ENCODE data around the gene CORO6.

Gene CORO6

GRCh38 chr17:29612094-29612403, 10.7 kb downstream of the CORO6 start:
- no peak for DNase-seq

GRCh38 chr17:29611351-29612093, 11.2 kb downstream of the CORO6 start:
- DNase-seq: no peak

GRCh38 chr17:29610395-29610794, 12.3 kb downstream of the CORO6 start:
- DNase-seq: no peak

GRCh38 chr17:29608986-29609385, 13.7 kb downstream of the CORO6 start:
- no peak for DNase-seq

GRCh38 chr17:29607557-29608195, 15.0 kb downstream of the CORO6 start:
- no peak for DNase-seq

- DNase-seq: no peak
Measured at GRCh38 chr17:29603109-29603674, 19.5 kb downstream of the CORO6 start.

GRCh38 chr17:29597361-29598172, 25.1 kb downstream of the CORO6 start:
- DNase-seq: no peak

GRCh38 chr17:29596811-29597210, 25.9 kb downstream of the CORO6 start:
- DNase-seq: no peak

- no peak for DNase-seq
Measured at GRCh38 chr17:29595943-29596774, 26.6 kb downstream of the CORO6 start.

- DNase-seq: no peak
Measured at GRCh38 chr17:29595107-29595942, 27.4 kb downstream of the CORO6 start.

GRCh38 chr17:29594519-29595090, 28.1 kb downstream of the CORO6 start:
- no peak for DNase-seq

GRCh38 chr17:29593591-29594518, 28.9 kb downstream of the CORO6 start:
- DNase-seq: peak in 1 of 2 donors; percentile 26

GRCh38 chr17:29592850-29593551, 29.7 kb downstream of the CORO6 start, which contains the start of gene ANKRD13B:
TSS of gene ANKRD13B (plus strand) at chr17:29593132. CDS start at chr17:29593622, 490 bp downstream.
- peak in 1 of 2 donors; percentile 43 for DNase-seq

- DNase-seq: peak; percentile 72 to 83
Measured at GRCh38 chr17:29591737-29592608, 30.7 kb downstream of the CORO6 start.

GRCh38 chr17:29591146-29591736, 31.5 kb downstream of the CORO6 start:
- peak in 1 of 2 donors; percentile 38 for DNase-seq

- no peak for DNase-seq
Measured at GRCh38 chr17:29590411-29591145, 32.1 kb downstream of the CORO6 start.
